Measurements from ENCODE around the gene COBLL1. TPM values are rescaled to one million over a fixed set of nuclear protein-coding genes. Genes with fewer than 3 reads are reported as not detected.

The COBLL1 gene
- total and polyA plus RNA-seq, 2 of the 4 experiments (the other 2 are of a cell fraction): 0.79 to 1.1 TPM

DNA sequence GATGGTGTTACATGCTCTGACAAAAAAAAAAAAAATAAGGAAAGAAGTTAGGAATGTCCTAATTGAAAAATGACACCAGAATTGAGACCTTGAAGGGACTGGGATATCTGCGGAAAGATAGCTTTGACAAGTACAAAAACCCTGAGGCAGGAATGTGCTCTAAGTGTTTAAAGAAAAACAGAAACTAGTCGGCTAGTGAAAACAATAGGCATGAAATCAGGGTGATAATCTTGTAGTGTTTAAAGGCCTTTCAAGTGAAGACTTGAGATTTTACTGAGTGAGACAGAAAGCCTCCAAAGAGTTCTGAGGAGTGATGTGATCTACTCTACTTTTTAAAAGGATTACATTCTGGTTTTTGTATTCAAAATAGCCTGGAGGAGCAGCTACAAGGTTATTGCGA lies 107.4 kb downstream of the COBLL1 start:
- H3K79me1 ChIP-seq (ENCODE audit: low read depth in 1 of 2, low read length in 2 of 2): no peaks in the 10 kb centered on the region; a peak in 1 of 4 replicates
- intact Hi-C loops (cut with micrococcal nuclease): no loop called here

More for the DNA sequence above, 107.4 kb downstream of the COBLL1 start:
- ChIA-PET POLR2A (ENCODE audit: unreplicated experiment) (no interaction called here), CTCF (no interaction called here)
- H4K5ac ChIP-seq (ENCODE audit: low read depth, low read length): no peak overlapping the region
- no peaks in the 10 kb centered on the region for H3K4me1 ChIP-seq (ENCODE audit: control insufficient read depth, insufficient read depth, low read length)
- no peaks in the 10 kb centered on the region for H4K20me1 ChIP-seq (ENCODE audit: insufficient read depth, low read length)
- no peak overlapping the region for H2AK9ac ChIP-seq (replicated peaks; ENCODE audit: low read depth, low read length, poor library complexity)
- H2BK20ac ChIP-seq (ENCODE audit: low read depth, low read length): no peak overlapping the region
- no peak overlapping the region for H4K8ac ChIP-seq (ENCODE audit: low read depth in 2 of 2, low read length in 2 of 2)
- H2AK5ac ChIP-seq (ENCODE audit: low read depth, low read length): no peak overlapping the region
- no peak overlapping the region for H2BK5ac ChIP-seq (ENCODE audit: low read depth, low read length, poor library complexity, severe bottlenecking)
- no peak overlapping the region for H3K4me3 ChIP-seq (ENCODE audit: insufficient read depth, low read depth, low read length)
- H2BK15ac ChIP-seq (ENCODE audit: low read depth, low read length): no peak overlapping the region
- H3K18ac ChIP-seq (ENCODE audit: low read depth, low read length): no peak overlapping the region
- no peaks in the 10 kb centered on the region for H3K9me3 ChIP-seq (ENCODE audit: control insufficient read depth, insufficient read depth, low read length)
- 40% methylated on average over 1 of the region's 3 CpGs; no CpG with 5 or more reads in 1 of the 2 experiments for WGBS, 2 experiments (ENCODE audit: extremely low coverage in 2 of 2, insufficient read length in 1 of 2)
- H3K4ac ChIP-seq (ENCODE audit: low read depth, low read length): no peak overlapping the region
- dilution Hi-C loops (cut with HindIII; ENCODE audit: low sequenced_read_pairs, unreplicated experiment) (no loop called here), in situ Hi-C loops (cut with MboI; ENCODE audit: low sequenced_read_pairs) (loop anchor here (25.0 kb wide), 3 partner anchors 178 to 453 kb away; no protein-coding TSS in a partner anchor)
- H3K9ac ChIP-seq (ENCODE audit: low read depth, low read length): no peak overlapping the region
- H3K36me3 ChIP-seq (ENCODE audit: control insufficient read depth, insufficient read depth, low read length): no peaks in the 10 kb centered on the region
- H4K91ac ChIP-seq (ENCODE audit: insufficient read depth, low read depth, low read length): no peak overlapping the region
- DNase-seq (no peak), ATAC-seq (ENCODE audit: low read depth) (no peak)
- no peak overlapping the region for H2BK120ac ChIP-seq (ENCODE audit: low read depth, low read length)
- H3K23ac ChIP-seq (ENCODE audit: low read depth, low read length): no peak overlapping the region
- BruUV-seq (replicated peaks): no TSS peak
- no peak overlapping the region for H3K27ac ChIP-seq (ENCODE audit: insufficient read depth, low read length)
- TF ChIP-seq, protein P1, sequence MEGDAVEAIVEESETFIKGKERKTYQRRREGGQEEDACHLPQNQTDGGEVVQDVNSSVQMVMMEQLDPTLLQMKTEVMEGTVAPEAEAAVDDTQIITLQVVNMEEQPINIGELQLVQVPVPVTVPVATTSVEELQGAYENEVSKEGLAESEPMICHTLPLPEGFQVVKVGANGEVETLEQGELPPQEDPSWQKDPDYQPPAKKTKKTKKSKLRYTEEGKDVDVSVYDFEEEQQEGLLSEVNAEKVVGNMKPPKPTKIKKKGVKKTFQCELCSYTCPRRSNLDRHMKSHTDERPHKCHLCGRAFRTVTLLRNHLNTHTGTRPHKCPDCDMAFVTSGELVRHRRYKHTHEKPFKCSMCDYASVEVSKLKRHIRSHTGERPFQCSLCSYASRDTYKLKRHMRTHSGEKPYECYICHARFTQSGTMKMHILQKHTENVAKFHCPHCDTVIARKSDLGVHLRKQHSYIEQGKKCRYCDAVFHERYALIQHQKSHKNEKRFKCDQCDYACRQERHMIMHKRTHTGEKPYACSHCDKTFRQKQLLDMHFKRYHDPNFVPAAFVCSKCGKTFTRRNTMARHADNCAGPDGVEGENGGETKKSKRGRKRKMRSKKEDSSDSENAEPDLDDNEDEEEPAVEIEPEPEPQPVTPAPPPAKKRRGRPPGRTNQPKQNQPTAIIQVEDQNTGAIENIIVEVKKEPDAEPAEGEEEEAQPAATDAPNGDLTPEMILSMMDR (conservative IDR thresholded peaks at IDR 0.05; ENCODE audit: low read depth, low read length): no peak
- no peak for TF ChIP-seq NFE2L2 (IDR thresholded peaks at IDR 0.05; ENCODE audit: low read depth, low read length)
- H3K4me2 ChIP-seq (ENCODE audit: low read depth, low read length): no peak overlapping the region
- H3K27me3 ChIP-seq (ENCODE audit: control insufficient read depth, insufficient read depth, low read length): no peaks in the 10 kb centered on the region; the same call in none of the 2 replicates
- no peak overlapping the region for H3K56ac ChIP-seq (ENCODE audit: extremely low read depth, insufficient read depth, low read length)
- no peak overlapping the region for H2AFZ ChIP-seq (replicated peaks; ENCODE audit: low read length, poor library complexity)
- no peaks in the 10 kb centered on the region for H3K9me1 ChIP-seq (ENCODE audit: insufficient read depth, low read length)
- no peak overlapping the region for H3K14ac ChIP-seq (replicated peaks; ENCODE audit: low read depth, low read length)
